ENCODE results near the gene KLLN.

- TF ChIP-seq CTCF (IDR thresholded peaks at IDR 0.05 in 2 of 3, conservative IDR thresholded peaks at IDR 0.05 in 1 of 3; ENCODE audit: borderline replicate concordance in 1 of 3, insufficient read depth in 1 of 3, low read depth in 2 of 3, low read length in 2 of 3) (no peak), JUND (IDR thresholded peaks at IDR 0.05) (no peak), CEBPB (IDR thresholded peaks at IDR 0.05; ENCODE audit: low read depth) (no peak), SP1 (IDR thresholded peaks at IDR 0.05; ENCODE audit: low read depth) (no peak), EZH2 (IDR thresholded peaks at IDR 0.05) (no peak), POLR2A (IDR thresholded peaks at IDR 0.05; ENCODE audit: borderline replicate concordance, extremely low read depth, insufficient read depth, insufficient read length) (no peak), POLR2AphosphoS5 (IDR thresholded peaks at IDR 0.05; ENCODE audit: low read depth, low read length) (no peak), ELF1 (IDR thresholded peaks at IDR 0.05; ENCODE audit: borderline replicate concordance, low read depth) (no peak), RAD21 (IDR thresholded peaks at IDR 0.05; ENCODE audit: low read depth) (no peak)
- TF ChIP-seq, protein P1, sequence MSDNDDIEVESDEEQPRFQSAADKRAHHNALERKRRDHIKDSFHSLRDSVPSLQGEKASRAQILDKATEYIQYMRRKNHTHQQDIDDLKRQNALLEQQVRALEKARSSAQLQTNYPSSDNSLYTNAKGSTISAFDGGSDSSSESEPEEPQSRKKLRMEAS (IDR thresholded peaks at IDR 0.05), result no peak
Observed at GRCh38 chr10:87865241-87865881, 2.0 kb upstream of the KLLN start.

Measured in HCT116 (cell line).